GM12878 (cell line): ENCODE results near the gene BBOX1. TPM values are rescaled to one million over a fixed set of nuclear protein-coding genes. Genes with fewer than 3 reads are reported as not detected.

Experiments
- BRCA1 ChIP-seq: IDR thresholded peaks from 2 replicates; pipeline ENCODE4 v1.6.1; 2011; ENCODE audit warnings: low read depth, low read length, improper control_type of control experiment
- CHD2 ChIP-seq: IDR thresholded peaks from 2 replicates; pipeline ENCODE4 v1.6.1; 2011; ENCODE audit warnings: low read depth, low read length, improper control_type of control experiment, borderline replicate concordance
- CREB1 ChIP-seq: IDR thresholded peaks from 2 replicates; pipeline ENCODE4 v1.6.1; 2012; ENCODE audit warnings: low read depth, mild to moderate bottlenecking, inconsistent platforms
- DPF2 ChIP-seq: fragments of 450-650 bp; IDR thresholded peaks from 2 replicates; pipeline ENCODE4 v1.6.1; 2017; ENCODE audit warnings: mild to moderate bottlenecking
- JUND ChIP-seq: IDR thresholded peaks from 2 replicates; pipeline ENCODE4 v1.6.1; 2012; ENCODE audit warnings: low read depth, mild to moderate bottlenecking, low read length, improper control_type of control experiment, moderate library complexity
- MEF2A ChIP-seq: IDR thresholded peaks from 2 replicates; pipeline ENCODE4 v1.6.1; 2011; ENCODE audit warnings: low read depth, mild to moderate bottlenecking, low read length, moderate library complexity; ENCODE audit not compliant: insufficient read depth
- MYC ChIP-seq: IDR thresholded peaks from 2 replicates; pipeline ENCODE4 v1.6.1; 2011; ENCODE audit warnings: mild to moderate bottlenecking, low read length, moderate library complexity, inconsistent platforms; ENCODE audit not compliant: insufficient read depth, insufficient replicate concordance, insufficient read length, severe bottlenecking
- NKRF ChIP-seq: fragments of 450-650 bp; conservative IDR thresholded peaks from 2 replicates; pipeline ENCODE4 v1.6.1; 2017; ENCODE audit warnings: mild to moderate bottlenecking, moderate library complexity
- SUZ12 ChIP-seq: fragments of 200-600 bp; sonication (generic); IDR thresholded peaks from one replicate; pipeline ENCODE4 v1.6.1; 2018; ENCODE audit warnings: antibody characterized with exemption, mild to moderate bottlenecking; ENCODE audit not compliant: unreplicated experiment
- USF2 ChIP-seq: IDR thresholded peaks from 2 replicates; pipeline ENCODE4 v1.6.1; 2011; ENCODE audit warnings: low read depth, low read length, improper control_type of control experiment, borderline replicate concordance
- ZNF24 ChIP-seq: fragments of 450-650 bp; IDR thresholded peaks from 2 replicates; pipeline ENCODE4 v1.6.1; 2017; ENCODE audit warnings: antibody characterized with exemption, mild to moderate bottlenecking
- polyA plus RNA-seq, 11 experiments: library from polyadenylated mRNA; depleted of rRNA in 4 of 11; unstranded in 6 of 11; stranded (reverse) in 5 of 11; fragments of >200 nt; fragmentation: Nextera tagmentation in 4 of 11; fragmentation: Illumina TruSeq in 1 of 11; extraction: Ambion mirVana in 4 of 11; extraction: Trizol in 1 of 11; gene quantifications; 1 replicate in 1 of 11; 2 replicates in 10 of 11; pipeline versions ENCODE4 v1.2.1 to v1.2.3, GENCODE V29; 2011 to 2016; ENCODE audit warnings: inconsistent platforms in 2 of 11, missing spikeins in 2 of 11, low read depth in 1 of 11
- total RNA-seq, 4 experiments: library from RNA; depleted of rRNA in 3 of 4; stranded (reverse); fragments of >200 nt in 3 of 4; fragmentation: Illumina TruSeq in 1 of 4; extraction: Trizol in 1 of 4; gene quantifications; 2 replicates each; pipeline versions ENCODE4 v1.2.1 to v1.2.3, GENCODE V29; 2013 to 2021
- TF ChIP-seq, protein P1 (sequence below): fragments of 450-650 bp; IDR thresholded peaks from 2 replicates; pipeline ENCODE4 v1.6.1; 2017; ENCODE audit warnings: mild to moderate bottlenecking, moderate library complexity
- TF ChIP-seq, protein P2 (sequence below): fragments of 450-650 bp; formaldehyde crosslinking; IDR thresholded peaks from 2 replicates; pipeline ENCODE4 v1.4.0; 2022; ENCODE audit warnings: mild to moderate bottlenecking, moderate library complexity
- TF ChIP-seq, protein P3 (sequence below): IDR thresholded peaks from 2 replicates; pipeline ENCODE4 v1.6.1; 2012; ENCODE audit warnings: low read depth, low read length, improper control_type of control experiment

The BBOX1 gene
- total and polyA plus RNA-seq, 10 of the 15 experiments (the other 5 are each of a cell fraction or from before 2014, with no cell fraction given), result 3.5 TPM; not detected in 9

- TF ChIP-seq USF2, result no peak
- no peak for TF ChIP-seq BRCA1
- no peak for TF ChIP-seq DPF2
- TF ChIP-seq NKRF, result no peak
- TF ChIP-seq CREB1, result no peak
- TF ChIP-seq MEF2A, result no peak
- no peak for TF ChIP-seq CHD2
- TF ChIP-seq, protein P1, sequence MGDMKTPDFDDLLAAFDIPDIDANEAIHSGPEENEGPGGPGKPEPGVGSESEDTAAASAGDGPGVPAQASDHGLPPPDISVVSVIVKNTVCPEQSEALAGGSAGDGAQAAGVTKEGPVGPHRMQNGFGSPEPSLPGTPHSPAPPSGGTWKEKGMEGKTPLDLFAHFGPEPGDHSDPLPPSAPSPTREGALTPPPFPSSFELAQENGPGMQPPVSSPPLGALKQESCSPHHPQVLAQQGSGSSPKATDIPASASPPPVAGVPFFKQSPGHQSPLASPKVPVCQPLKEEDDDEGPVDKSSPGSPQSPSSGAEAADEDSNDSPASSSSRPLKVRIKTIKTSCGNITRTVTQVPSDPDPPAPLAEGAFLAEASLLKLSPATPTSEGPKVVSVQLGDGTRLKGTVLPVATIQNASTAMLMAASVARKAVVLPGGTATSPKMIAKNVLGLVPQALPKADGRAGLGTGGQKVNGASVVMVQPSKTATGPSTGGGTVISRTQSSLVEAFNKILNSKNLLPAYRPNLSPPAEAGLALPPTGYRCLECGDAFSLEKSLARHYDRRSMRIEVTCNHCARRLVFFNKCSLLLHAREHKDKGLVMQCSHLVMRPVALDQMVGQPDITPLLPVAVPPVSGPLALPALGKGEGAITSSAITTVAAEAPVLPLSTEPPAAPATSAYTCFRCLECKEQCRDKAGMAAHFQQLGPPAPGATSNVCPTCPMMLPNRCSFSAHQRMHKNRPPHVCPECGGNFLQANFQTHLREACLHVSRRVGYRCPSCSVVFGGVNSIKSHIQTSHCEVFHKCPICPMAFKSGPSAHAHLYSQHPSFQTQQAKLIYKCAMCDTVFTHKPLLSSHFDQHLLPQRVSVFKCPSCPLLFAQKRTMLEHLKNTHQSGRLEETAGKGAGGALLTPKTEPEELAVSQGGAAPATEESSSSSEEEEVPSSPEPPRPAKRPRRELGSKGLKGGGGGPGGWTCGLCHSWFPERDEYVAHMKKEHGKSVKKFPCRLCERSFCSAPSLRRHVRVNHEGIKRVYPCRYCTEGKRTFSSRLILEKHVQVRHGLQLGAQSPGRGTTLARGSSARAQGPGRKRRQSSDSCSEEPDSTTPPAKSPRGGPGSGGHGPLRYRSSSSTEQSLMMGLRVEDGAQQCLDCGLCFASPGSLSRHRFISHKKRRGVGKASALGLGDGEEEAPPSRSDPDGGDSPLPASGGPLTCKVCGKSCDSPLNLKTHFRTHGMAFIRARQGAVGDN, result no peak
- TF ChIP-seq, protein P2, sequence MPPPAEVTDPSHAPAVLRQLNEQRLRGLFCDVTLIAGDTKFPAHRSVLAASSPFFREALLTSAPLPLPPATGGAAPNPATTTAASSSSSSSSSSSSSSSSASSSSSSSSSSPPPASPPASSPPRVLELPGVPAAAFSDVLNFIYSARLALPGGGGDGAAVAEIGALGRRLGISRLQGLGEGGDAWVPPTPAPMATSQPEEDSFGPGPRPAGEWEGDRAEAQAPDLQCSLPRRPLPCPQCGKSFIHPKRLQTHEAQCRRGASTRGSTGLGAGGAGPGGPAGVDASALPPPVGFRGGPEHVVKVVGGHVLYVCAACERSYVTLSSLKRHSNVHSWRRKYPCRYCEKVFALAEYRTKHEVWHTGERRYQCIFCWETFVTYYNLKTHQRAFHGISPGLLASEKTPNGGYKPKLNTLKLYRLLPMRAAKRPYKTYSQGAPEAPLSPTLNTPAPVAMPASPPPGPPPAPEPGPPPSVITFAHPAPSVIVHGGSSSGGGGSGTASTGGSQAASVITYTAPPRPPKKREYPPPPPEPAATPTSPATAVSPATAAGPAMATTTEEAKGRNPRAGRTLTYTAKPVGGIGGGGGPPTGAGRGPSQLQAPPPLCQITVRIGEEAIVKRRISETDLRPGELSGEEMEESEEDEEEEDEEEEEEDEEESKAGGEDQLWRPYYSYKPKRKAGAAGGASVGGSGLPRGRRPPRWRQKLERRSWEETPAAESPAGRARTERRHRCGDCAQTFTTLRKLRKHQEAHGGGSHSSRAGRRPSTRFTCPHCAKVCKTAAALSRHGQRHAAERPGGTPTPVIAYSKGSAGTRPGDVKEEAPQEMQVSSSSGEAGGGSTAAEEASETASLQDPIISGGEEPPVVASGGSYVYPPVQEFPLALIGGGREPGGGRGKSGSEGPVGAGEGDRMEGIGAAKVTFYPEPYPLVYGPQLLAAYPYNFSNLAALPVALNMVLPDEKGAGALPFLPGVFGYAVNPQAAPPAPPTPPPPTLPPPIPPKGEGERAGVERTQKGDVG (CRISPR knock-in tag), result no peak
- TF ChIP-seq, protein P3, sequence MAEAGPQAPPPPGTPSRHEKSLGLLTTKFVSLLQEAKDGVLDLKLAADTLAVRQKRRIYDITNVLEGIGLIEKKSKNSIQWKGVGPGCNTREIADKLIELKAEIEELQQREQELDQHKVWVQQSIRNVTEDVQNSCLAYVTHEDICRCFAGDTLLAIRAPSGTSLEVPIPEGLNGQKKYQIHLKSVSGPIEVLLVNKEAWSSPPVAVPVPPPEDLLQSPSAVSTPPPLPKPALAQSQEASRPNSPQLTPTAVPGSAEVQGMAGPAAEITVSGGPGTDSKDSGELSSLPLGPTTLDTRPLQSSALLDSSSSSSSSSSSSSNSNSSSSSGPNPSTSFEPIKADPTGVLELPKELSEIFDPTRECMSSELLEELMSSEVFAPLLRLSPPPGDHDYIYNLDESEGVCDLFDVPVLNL, result no peak
- TF ChIP-seq MYC, result no peak
- no peak for TF ChIP-seq SUZ12
- TF ChIP-seq ZNF24, result no peak
- no peak for TF ChIP-seq JUND
- TF ChIP-seq, all 136 proteins: peak for 0
Measured at GRCh38 chr11:27041141-27041899, 705 bp downstream of the BBOX1 start (continued).
